LNCAP (cell line): ENCODE results near the gene SPC25.

Experiments used
- TF ChIP-seq, protein P1 (sequence below): fragments of 450-650 bp; IDR thresholded peaks from 2 replicates; pipeline ENCODE4 v1.5.1; 2017; ENCODE audit warnings: mild to moderate bottlenecking

The SPC25 gene, protein sequence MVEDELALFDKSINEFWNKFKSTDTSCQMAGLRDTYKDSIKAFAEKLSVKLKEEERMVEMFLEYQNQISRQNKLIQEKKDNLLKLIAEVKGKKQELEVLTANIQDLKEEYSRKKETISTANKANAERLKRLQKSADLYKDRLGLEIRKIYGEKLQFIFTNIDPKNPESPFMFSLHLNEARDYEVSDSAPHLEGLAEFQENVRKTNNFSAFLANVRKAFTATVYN

DNA sequence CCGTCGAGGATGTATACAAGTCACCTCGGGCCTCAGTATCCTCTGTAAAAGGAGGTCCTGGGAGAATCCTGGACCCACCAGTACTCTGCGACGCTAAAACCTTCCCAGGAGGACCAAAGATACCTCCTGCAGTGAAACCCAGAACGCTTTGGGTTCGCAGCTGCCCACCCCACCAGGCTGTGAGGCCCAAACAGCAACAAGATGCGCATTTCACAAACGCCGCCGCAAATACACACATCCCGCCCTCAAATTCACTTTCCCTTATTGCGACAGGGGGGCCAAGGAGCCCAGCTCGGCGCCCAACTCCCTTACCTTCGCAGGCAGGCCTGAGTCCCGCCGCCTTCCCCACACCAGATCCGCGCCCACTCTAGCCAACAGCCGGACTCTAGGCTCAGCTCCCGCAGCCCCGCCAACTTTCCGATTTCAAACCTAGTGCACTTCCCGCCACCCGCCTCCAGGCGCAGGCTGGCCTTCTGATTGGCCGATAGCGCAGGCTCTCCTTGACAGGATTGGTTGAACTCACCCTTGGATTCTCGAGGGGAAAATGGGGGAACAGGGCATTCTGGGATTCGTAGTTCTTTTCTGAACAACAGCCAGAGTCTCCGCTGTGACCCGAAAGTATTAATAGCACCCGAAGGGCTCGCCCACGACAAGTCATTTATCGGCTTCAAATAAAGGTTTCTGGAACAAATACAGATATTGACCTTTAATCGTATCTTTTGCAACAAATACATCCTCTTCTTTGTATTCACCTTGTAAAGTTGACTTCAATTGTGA is at the start of gene SPC25:
Gene SPC25 (minus strand): TSS at position 425 of the 777 bp plus-strand sequence. CDS start 911 bp downstream, outside the sequence.
- TF ChIP-seq, protein P1, sequence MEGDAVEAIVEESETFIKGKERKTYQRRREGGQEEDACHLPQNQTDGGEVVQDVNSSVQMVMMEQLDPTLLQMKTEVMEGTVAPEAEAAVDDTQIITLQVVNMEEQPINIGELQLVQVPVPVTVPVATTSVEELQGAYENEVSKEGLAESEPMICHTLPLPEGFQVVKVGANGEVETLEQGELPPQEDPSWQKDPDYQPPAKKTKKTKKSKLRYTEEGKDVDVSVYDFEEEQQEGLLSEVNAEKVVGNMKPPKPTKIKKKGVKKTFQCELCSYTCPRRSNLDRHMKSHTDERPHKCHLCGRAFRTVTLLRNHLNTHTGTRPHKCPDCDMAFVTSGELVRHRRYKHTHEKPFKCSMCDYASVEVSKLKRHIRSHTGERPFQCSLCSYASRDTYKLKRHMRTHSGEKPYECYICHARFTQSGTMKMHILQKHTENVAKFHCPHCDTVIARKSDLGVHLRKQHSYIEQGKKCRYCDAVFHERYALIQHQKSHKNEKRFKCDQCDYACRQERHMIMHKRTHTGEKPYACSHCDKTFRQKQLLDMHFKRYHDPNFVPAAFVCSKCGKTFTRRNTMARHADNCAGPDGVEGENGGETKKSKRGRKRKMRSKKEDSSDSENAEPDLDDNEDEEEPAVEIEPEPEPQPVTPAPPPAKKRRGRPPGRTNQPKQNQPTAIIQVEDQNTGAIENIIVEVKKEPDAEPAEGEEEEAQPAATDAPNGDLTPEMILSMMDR, result no peak

DNA sequence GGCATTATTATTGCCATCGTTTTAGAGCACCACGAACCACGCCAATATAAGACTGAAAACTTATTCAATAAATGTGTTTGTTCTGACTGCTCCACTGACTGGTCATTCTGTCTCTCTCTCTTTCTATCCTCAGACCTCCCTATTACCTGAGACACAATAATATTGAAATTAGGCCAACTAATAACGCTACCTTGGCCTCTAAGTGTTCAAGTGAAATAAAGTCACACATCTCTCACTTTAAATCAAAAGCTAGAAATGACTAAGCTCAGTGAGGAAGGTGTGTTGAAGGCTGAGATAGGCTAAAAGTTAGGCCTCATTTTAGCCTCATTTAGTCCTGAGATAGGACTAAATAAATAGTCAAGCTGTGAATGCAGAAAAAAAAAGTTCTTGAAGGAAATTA is 49.7 kb upstream of the SPC25 start:
- TF ChIP-seq, protein P1, result no peak

DNA sequence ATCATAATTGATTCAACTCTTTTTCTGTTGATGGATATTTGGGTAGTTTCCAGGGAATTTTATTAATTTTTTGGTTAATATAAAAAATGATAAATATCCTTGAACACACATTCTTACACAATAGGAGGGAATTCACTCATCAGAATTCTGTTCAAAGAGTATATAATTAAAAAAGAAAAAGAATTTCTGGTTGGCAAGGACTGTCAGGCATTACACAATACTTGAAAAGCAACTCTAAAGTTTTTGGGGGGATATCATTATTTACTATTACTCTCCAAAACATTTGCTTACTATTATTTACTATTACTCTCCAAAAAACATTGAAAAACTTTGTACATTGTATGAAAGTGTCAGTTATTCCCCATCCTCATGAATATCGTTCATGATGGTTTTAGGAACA is 48.8 kb upstream of the SPC25 start:
- TF ChIP-seq, protein P1, result no peak

DNA sequence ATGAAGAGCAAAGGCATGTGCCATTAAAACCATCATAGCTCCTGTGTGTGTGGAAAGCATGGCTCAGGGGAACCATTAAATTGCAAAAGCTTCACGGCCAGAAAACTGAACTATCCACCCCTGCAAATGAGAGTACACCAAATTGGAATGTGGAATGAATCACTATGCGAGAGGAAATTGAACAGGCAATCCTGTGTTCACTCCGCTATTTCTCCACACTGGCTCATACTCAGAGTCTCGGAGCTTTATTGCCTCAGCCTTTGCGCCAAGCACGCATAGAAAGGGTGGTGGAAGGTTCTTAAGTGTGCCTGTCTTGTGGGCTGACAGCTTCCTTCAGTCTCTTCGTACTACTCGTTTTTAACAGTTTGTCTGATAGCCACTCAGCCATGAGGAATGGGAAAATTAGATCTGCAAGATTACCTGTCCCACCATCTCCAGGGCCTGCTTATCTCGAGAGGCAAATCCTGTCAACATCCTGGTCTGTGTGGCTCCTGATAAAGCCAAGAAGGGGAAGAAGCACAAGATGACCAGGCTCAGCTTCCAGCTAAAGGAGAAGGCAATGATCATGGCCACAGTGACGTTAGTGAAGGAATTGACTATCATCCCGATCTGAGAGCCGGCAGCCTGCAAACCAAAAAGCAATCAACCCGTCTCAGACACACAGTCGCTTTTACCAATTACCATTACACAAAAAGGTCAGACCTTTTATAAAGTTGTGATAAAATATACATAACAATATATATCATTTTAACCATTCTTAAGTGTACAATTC is 45.8 kb upstream of the SPC25 start:
- TF ChIP-seq, protein P1, result no peak

DNA sequence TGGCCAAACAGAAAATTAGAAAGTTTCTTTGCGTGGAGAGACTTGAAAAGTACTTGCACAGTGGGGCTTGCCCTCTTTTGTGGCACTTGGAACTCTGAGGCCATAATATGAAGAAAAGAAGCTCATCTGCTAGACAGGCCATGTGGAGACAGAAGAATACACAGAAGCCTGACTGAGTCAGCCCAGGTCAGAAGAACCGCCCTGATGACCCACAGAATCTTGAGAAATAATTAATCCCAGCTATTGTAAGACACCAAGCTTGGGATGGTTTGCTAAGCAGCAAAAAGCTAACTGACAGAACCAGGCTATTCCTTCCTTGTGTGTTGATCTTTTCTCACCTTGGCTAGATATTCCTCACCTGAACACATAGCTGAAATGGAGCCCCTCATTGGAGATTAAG is 44.6 kb upstream of the SPC25 start:
- TF ChIP-seq, protein P1, result no peak

DNA sequence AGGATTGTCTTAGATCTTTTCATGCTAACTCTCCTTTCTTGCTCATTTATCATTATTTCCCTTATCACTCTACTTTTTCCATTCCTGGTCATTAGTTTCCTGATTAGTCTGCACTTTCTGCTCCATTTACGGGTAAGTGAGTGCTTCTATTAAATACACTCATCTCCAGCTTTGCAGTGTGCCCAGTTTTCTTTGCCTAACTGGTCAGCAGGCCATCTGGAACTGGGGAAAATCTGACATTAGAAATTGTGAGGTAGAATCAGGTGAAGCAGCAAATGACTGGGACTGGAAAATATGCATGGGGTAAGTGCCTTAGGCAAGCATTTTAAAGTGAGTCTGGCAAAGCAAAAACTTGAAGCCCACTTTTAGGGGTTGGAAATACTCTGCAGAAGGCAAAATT is 40.0 kb upstream of the SPC25 start:
- TF ChIP-seq, protein P1, result no peak

DNA sequence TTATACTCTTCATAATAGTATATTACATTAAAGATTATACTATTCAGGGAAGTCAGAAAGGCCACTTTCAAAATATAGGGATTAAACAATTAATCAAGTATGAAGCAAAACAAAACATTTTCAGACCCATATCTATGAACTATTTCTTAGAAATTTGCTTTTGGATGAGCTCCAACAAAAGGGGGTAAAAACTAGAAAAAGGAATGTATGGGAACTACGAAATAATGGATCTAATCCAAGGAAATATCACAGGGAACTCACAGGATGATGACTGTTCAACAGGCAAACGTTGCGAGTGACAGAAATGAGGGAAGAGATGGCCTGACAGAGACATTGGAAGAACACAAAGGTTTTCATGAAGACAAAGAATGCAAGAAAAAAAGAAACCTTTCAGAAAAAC is 38.8 kb upstream of the SPC25 start:
- TF ChIP-seq, protein P1, result no peak
